OCI-M1 (cell line): ENCODE data around the gene TMOD1.
"Not testable (repeated sequence)": the region's sequence is repeated elsewhere in the genome, so short reads cannot be mapped to it uniquely, and the experiment has no call there.

Experiments
- DNase-seq: peaks from one replicate; lab custom pipeline; 2025; lab: John Stamatoyannopoulos, UW

The TMOD1 gene

DNA sequence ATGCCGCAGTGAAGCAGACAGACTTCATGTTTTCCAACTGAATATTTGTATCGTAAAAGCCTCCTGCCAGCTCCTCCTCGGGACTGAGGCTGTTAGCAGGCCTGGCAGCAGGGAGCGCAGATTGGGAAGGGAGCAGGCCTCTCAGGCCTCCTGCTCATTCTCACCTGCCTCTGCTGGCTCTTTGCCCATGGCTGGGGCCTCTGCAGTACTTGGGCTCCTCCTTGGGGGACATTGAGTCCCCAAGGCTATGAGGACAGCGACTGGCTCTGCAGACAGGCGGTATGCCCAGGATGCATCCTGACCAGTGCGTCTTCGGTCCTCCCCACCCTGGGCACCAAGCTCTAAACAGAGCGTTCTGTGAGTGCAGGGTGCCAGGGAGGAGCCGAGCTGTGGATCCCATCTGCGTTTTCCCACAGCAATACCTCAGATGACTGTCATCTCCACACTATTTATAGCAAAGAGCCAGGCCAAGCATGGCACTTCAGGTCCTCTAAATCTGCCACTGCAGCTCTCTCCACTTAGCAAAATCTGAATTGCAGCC lies 93.0 kb downstream of the TMOD1 start:
- DNase-seq: no peak

DNA sequence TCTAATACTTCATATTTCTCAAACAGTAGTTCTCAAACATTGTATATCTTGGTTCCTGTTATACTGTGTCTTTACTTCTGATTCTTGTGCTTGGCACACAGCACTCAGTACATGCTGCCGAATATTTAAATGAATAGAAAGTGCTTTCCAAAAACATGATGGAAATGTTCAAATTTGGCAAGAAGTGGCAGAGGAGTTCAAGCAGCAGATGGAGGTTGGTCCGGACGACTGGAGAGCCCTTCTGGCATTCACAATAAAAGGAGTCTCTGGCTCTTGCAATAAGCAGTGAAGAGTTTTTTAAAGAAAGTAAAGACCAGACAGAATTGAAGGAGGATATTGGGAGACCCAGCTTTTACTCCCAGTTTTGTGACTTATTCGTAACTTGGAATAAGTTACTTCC lies 95.4 kb downstream of the TMOD1 start:
- DNase-seq: no peak

DNA sequence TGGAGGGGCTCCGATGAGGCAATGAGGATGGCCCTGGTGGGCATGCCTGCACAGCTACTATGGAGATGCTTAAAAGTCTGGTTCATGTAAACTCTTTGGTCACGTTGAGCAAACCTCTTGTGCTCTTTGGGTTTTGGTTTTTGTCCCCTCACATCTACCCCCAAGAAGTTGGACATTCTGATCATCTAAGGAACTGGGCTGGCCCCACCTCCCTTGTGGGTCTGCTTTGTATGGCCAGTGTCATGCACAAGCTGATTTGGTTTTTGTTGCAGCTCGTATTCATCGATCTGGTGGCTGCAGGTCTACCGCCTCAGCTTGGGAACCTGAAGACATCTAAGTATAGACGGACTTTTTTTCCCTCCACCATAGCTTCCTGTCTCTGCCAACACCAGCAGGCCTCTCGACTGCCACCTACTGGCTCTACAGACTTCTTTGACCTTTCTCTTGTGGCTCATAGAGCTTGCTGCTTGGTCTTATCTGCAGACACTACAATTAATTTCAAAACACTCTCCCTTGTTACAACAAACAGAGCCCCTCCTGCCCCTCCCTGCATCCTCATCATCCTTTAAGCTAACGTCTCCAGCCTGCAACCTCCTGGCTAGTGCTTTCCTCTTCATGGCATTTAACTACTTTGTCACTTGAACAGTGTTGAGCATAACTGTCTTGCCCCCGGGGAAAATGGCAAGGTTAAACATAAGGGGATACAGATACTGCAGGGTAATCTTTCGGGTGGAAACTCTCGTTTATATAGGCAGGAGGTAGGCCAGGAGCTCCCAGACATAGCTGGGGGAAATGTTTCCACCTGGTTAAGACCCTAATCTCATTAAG lies 97.2 kb downstream of the TMOD1 start:
- DNase-seq: peak; percentile 91

DNA sequence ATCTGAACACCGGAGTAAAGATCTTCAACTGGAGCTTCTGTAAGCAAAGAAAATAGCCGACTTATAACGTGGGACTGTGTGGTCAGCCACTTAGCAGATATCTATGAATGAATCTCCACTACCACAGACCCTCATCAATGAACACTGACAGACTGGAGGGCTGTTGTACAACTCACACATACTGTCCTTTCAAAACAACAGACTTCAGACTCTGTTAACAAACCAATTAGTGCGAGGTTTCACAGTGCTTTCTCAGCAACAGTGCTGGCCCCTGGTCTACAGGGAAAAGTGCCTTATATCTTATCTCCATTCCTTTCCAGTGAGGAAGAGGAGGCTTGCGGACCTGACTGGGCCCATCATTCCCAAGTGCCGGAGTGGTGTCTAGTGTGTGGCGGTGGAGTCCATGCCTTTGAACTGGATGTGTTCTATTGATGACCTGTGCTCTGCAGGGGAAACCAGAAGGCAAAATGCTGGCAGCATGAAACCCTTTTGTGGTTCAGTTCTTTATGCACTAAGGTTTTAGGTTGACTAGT lies 97.9 kb downstream of the TMOD1 start:
- DNase-seq: no peak

DNA sequence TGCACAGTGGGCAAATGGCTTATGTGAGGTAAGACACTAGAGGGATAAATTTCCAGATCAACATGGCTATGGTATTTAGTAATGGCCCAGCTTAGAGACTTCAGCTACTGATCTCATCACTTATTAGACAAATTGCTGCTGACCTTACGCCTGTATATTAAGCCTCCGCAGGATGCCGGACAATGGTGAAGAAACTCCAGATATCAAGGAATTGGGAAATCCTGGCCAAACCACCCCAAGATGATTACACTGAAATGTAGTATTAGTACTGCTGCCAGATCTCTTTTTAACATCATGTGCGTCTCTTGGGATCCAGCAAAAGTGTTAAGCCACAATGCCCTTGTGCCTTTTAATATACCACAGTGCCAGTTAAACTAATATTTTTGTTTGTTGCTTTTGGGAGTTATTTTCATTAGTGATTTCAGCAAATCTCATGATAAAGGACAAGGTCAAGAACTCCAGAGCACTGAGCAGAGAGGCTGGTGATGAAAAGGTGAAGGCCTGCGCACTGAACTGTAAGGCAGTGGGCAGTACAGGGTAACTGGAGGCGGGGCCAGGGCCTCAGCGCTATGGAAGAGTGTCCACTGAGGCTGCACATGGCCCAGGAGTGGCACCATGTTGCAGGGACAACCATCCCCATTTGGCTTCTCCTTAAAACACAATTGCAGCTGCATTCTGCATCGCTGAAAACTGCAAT lies 99.2 kb downstream of the TMOD1 start:
- DNase-seq: no peak

DNA sequence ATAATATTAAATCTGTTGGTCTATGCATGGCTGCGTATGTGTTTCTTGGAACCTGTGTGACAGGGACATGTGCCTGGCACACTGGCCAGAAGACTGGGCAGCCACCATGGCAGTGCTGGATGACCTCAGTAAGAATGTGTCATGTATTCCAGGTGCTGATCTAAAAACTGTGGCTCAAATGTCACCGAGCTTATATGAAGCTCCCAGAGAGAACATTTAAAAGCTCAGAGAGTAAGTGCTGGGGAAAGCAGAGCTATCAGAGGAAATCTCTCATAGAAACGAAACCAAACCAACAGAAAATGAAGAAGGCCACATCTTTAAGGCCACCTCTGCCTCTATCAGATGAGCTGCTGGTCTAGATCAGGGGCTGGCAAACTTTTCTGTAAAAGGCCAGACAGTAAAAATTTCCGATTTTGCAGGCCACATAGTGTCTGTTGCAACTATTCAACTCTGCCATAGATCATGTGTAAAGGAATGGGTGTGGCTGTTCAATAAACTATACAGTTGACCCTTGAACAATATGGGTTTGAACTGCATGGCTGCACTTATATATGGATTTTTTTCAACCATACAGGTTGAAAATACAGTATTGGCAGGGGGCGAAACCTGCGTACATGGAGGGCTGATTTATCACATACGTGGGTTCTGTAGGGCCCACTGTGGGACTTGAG lies 99.9 kb downstream of the TMOD1 start:
- DNase-seq: no peak

DNA sequence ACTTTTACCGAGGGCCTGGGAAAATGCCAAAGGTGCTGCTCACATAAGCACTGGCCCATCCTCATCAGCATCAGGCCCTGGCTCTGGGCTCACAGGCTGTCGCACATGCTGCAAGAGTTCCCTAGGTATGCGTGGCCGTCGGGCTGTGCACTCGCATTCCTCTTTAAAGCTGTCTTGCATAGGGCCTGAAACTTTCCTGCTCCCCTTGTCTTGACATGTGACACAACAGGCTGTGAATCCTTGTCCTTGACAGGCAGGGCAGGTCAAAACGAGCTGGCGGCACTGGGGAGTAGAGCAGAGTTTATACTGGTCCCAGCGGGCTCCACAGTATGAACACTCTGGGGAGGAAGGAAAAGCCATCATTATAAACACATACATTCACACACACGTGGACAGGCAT lies 101.0 kb downstream of the TMOD1 start:
- DNase-seq: no peak

DNA sequence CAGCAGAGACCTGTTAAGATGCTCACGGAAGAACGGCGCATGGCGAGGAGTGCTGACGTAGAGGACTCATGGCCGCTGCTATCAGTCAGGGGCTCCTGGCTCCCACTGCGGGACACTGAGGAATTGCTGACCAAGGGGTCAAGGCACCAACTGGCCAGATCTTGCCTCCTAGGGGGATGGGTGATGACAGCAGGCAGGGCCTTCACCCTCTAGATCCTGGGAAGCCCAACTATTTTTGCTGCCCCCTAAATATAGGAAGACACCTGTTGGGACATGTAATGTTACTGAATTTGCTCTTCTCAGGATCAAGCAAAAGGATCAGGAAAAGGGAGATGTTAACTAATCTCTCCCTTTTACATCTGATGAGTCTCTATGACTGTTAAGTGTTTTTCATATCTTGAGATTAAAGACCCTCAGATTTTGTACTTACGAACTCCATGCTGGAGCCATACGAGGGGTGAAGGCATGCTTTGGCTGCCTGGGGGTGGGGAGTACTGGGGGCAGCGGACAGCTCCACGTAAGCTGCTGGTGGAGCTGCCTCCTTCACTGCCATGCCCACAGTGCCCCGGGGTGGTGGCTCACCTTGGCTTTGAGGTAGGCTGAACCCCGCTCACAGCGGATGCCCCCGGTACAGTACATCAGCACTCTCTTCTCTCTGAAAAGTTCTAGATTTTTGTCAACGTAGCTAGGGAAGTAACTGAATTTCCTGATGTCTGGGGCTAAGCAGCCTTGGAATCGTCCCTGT lies 103.6 kb downstream of the TMOD1 start:
- no peak for DNase-seq

DNA sequence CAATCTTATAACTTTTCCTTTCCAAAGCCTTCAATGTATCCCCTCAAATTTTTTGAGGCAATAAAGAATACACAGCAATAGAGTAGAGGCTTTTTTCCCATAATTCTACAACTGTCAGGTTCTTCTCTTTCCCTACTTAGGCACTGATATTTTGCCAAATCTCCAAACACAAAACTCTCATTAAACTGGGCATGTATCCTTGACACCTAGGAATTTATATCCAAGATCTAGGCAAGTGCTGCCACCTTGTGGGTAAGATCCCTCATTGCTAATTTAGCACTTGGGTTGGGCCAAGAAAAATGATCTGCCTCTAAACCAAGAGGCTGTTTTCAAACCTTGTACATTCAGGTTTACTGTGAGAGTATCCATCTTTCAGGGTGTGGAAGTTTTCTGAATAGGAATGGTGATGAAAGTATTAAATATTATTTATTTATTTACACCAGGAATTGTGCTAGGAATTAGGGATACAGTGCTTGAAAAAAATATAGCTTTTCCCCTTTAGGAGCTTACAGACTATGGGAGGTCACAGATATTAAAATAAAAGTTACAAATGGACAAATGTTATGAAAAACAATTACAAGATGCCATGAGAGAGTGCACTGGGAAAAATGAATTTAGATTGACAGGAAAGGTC lies 114.1 kb downstream of the TMOD1 start:
- peak; percentile 77 for DNase-seq

DNA sequence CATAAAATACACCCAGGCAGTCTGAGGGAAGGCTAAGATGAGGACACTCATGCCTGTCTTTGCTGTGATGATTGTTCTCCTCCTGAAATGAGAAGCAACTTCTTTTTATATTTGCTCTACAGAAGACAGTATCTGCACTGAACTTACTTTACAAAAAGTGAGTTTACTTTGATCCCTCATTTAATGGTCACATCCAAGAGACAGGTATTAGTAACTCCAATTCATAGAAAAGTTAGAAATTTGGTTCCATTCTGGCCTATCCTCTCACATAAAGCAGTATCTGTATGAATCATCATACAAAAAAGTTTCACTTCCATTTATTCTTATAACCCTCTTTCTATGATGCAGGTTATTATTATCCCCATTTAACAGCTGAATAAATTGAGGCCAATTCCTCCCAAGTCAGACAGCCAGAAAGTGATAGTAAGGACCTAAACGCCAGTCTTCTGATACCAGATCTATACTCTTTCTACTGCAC lies 116.5 kb downstream of the TMOD1 start:
- no peak for DNase-seq

DNA sequence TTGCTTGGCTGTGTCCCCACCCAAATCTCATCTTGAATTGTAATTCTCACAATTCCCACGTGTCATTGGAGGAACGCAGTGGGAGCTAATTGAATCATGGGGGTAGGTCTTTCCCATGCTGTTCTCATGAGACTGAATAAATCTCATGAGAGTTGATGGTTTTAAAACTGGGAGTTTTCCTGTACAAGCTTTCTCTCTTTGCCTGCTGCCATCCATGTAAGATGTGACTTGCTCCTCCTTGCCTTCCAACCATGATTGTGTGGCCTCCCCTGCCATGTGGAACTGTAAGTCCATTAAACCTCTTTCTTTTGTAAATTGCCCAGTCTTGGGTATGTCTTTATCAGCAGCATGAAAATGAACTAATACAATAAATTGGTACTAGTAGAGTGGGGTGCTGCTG lies 118.6 kb downstream of the TMOD1 start:
- not testable (repeated sequence) for DNase-seq

DNA sequence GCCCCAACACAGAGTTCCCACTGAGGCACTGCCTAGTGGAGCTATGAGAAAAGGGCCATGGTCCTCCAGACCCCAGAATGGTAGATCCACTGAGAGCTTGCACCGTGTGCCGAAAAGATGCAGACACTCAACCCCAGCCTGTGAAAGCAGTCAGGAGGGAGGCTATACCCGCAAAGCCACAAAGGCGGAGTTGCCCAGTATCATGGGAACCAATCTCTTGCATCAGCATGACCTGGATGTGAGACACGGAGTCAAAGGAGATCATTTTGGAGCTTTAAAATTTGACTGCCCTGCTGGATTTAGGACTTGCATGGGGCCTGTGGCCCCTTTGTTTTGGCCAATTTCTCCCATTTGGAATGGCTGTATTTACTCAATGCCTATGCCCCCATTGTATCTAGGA lies 121.0 kb downstream of the TMOD1 start:
- DNase-seq: not testable (repeated sequence)

DNA sequence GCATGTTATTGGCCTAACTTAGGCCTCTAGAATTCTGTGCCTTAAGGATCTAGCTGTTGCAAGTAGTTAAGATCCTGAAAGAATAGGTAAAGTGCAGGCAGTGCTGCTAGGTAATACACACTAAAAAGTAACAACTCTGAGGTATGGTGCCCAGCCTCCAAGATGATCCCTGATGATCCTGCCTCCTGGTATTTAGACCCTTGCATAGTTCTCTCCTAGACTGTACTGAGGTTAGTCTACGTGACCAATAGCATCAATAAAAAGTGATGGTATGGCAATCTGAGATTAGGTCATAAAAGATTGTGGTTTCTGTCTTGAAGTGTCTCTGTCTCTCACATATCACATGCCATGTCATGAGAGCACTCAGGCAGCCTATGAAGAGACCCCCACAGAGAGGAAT lies 122.5 kb downstream of the TMOD1 start:
- no peak for DNase-seq

DNA sequence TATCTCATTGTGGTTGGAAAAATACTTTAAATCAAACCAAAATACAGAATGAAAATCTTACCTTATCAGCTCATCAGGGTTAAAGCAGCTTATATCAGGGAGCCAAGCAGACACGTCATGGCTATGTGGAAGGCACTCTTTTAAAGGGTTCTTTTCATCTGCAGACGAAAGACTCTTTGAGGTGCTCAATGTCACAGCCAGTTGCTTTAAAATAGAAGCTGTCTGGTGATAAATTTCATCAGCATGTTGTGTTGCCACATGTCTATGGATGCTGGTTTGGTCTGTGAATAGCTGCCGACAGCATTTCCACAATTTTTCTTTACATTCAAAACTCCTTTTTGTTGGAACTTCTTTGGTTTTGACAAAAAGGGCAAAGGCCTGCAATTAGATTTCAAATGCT lies 124.2 kb downstream of the TMOD1 start:
- no peak for DNase-seq

DNA sequence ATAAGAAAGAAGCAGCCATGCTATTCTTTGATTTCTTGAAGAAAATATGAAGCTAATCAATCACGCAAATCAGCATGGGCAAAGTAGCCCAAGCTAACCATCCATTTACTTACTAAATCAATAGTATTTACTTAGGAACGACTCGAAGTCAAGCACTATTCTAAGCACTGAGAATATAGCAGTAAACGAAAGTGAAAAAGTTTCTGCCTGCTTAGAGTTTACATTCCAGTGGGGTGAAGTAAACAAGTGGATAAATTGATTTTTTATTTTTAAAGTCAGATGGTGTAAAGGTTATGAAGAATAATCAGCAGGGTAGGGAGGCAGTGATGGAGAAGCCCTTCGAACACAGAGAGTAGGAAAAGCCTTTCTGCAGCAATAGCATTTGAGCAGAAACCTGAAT lies 126.2 kb downstream of the TMOD1 start:
- no peak for DNase-seq

DNA sequence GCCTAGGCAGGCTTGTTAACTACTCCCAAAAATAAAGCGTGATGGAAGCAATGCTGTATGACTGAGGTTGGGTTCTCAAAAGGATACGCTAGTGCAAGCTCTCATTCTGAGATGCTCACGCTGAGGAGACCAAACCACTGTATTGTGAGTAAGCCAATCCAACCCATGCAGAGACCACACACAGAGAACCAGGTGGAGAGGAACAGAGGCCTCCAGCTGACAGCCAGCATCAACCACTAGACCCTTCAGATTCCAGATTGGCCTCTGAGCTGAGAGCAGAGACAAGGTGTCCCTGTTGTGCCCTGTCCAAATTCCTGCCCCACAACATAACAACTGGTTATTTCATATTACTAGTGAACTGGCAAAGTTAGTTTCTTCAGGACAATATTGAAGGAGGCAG lies 127.2 kb downstream of the TMOD1 start:
- DNase-seq: no peak

DNA sequence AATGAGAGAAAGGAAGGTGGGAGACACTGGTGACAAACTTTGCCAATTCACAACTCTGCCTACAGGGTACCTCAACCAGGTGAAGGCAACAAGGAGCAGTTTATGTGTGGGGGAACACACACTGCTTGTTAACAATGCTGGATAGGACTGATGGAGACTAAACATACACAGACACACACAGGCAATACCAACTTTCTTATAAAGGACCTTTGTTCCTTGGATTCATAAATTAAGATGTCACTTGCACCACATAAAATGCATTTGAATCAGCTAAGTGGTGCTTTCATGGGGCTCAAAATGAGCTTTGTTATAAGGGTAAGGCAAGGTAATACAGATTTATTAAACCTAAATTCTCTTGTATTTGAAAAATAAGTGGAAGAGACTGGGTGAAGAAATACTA lies 127.7 kb downstream of the TMOD1 start:
- no peak for DNase-seq

DNA sequence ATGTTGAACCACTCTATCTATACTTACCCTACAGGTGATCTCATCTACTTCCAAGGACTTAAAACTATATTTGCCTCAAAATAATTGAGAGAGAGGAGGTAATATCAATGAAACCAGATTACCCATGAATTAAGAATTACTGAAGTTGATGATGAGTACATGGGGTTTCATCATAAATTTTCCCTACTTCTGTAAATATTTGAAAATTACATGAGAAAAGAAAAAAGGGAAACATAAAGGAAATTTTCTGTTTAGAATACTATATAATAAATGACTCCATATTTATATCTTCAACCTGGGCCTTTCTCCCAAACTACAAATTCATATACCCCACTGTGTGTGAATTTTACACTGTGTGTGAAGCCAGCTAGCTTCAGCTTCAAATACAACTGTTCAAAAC lies 129.1 kb downstream of the TMOD1 start:
- no peak for DNase-seq

DNA sequence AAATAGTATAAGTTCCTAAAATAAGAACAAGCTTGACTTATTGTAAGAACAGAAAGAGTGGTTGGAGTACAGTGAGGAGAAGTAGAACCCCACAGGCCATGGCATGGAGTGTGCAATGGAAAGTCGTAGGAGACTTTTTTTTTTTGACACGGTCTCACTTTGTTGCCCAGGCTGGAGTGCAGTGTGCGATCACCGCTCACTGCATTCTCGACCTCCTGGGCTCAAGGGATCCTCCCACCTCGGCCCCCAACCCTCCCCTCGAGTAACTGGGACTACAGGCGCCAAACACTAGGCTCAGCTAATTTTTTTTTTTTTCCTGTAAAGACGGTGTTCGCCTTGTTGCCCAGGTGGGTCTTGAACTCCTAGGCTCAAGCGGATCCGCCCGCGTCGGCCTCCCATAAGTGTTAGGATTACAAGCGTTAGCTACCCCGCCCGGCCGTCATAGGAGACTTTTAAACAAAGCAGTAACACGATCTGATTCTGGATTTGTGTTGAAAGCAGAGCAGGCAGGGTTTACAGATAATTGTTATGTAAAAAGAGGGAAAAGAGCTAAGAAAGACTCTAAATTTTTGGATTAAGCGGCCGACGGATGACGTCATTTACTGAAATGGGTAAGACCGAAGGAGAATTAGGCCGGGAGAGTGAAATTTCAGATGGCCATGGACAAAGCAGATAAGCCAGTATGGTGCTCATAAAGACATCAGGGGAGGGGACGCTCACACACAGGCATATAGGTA lies 130.9 kb downstream of the TMOD1 start:
- DNase-seq: peak; percentile 93
